HEK293 (cell line): ENCODE data around the gene ZNF334.

Source experiments
- CTCF ChIA-PET: fragments of 350-600 bp; formaldehyde crosslinking; extraction: SDS; loops from one replicate; lab custom pipeline; 2021; ENCODE audit warnings: antibody characterized with exemption; lab: Yijun Ruan, JAX
- POLR2A ChIA-PET: fragments of 300-600 bp; formaldehyde crosslinking; extraction: SDS; loops from one replicate; lab custom pipeline; 2020; ENCODE audit warnings: antibody characterized with exemption, inconsistent platforms; lab: Yijun Ruan, JAX
- H3K27ac ChIP-seq: fragments of 200-500 bp; sonication (Bioruptor generic); 2 replicates; pipeline ENCODE4 v1.5.1; 2014; ENCODE audit warnings: low read depth, low read length, control low read depth, inconsistent platforms; ENCODE audit errors: extremely low read depth
- H3K36me3 ChIP-seq, 2 experiments: fragments of 200-500 bp in 1 of 2; sonication (Bioruptor generic) in 1 of 2; 1 replicate in 1 of 2; 2 replicates in 1 of 2; pipeline ENCODE4 v1.5.1; 2014 to 2017; ENCODE audit warnings: inconsistent platforms in 2 of 2, low read length in 2 of 2; ENCODE audit not compliant: control insufficient read depth in 2 of 2, insufficient read depth in 1 of 2
- H3K4me1 ChIP-seq: fragments of 200-500 bp; sonication (Bioruptor generic); 2 replicates; pipeline ENCODE4 v1.5.1; 2014; ENCODE audit warnings: mild to moderate bottlenecking, low read length, inconsistent platforms; ENCODE audit not compliant: control insufficient read depth, insufficient read depth
- H3K4me3 ChIP-seq: 2 replicates; pipeline ENCODE4 v1.5.1; 2011; ENCODE audit warnings: low read depth, mild to moderate bottlenecking, control low read depth, low read length, moderate library complexity
- H3K9me3 ChIP-seq: fragments of 200-500 bp; sonication (Bioruptor generic); 2 replicates; pipeline ENCODE4 v1.5.1; 2014; ENCODE audit warnings: low read depth, low read length, inconsistent platforms; ENCODE audit not compliant: control insufficient read depth, insufficient read depth
- BCL11B ChIP-seq: fragments of 450-650 bp; formaldehyde crosslinking; IDR thresholded peaks from 2 replicates; pipeline ENCODE4 v1.5.1; 2016; ENCODE audit warnings: low read depth, missing biosample characterization, missing genetic modification characterization
- GLI4 ChIP-seq: fragments of 450-650 bp; formaldehyde crosslinking; IDR thresholded peaks from 2 replicates; pipeline ENCODE4 v1.5.1; 2016; ENCODE audit warnings: missing biosample characterization, missing genetic modification characterization
- HOXC10 ChIP-seq: sonication (generic); formaldehyde crosslinking; IDR thresholded peaks from 2 replicates; pipeline ENCODE4 v1.8.1; 2023; ENCODE audit warnings: mild to moderate bottlenecking, missing genetic modification reagents
- INSM2 ChIP-seq: fragments of 450-650 bp; formaldehyde crosslinking; IDR thresholded peaks from 2 replicates; pipeline ENCODE4 v1.5.1; 2016; ENCODE audit warnings: missing biosample characterization, missing genetic modification characterization
- PRDM1 ChIP-seq: fragments of 450-650 bp; formaldehyde crosslinking; IDR thresholded peaks from 2 replicates; pipeline ENCODE4; 2016; ENCODE audit warnings: missing biosample characterization, missing genetic modification characterization
- SCRT2 ChIP-seq: fragments of 450-650 bp; formaldehyde crosslinking; IDR thresholded peaks from 2 replicates; pipeline ENCODE4 v1.5.1; 2016; ENCODE audit warnings: missing biosample characterization, missing genetic modification characterization
- ZBTB21 ChIP-seq: fragments of 450-650 bp; formaldehyde crosslinking; IDR thresholded peaks from 2 replicates; pipeline ENCODE4 v1.5.1; 2017; ENCODE audit warnings: missing biosample characterization, missing genetic modification characterization
- ZFHX2 ChIP-seq: fragments of 450-650 bp; formaldehyde crosslinking; conservative IDR thresholded peaks from 2 replicates; pipeline ENCODE4 v1.5.1; 2016; ENCODE audit warnings: missing biosample characterization, missing genetic modification characterization
- ZNF112 ChIP-seq: fragments of 450-650 bp; formaldehyde crosslinking; IDR thresholded peaks from 2 replicates; pipeline ENCODE4 v1.5.0; 2017; ENCODE audit warnings: missing biosample characterization, missing genetic modification characterization
- ZNF174 ChIP-seq: fragments of 450-650 bp; formaldehyde crosslinking; IDR thresholded peaks from 2 replicates; pipeline ENCODE4 v1.5.0; 2017; ENCODE audit warnings: missing biosample characterization, mild to moderate bottlenecking, missing genetic modification characterization
- ZNF202 ChIP-seq: fragments of 450-650 bp; formaldehyde crosslinking; IDR thresholded peaks from 2 replicates; pipeline ENCODE4 v1.5.1; 2016; ENCODE audit warnings: missing biosample characterization, missing genetic modification characterization, borderline replicate concordance
- ZNF211 ChIP-seq: fragments of 450-650 bp; formaldehyde crosslinking; IDR thresholded peaks from 2 replicates; pipeline ENCODE4 v1.5.1; 2016; ENCODE audit warnings: low read depth, missing biosample characterization, missing genetic modification characterization
- ZNF423 ChIP-seq: fragments of 450-650 bp; formaldehyde crosslinking; IDR thresholded peaks from 2 replicates; pipeline ENCODE4 v1.5.1; 2016; ENCODE audit warnings: missing biosample characterization, missing genetic modification characterization
- ZNF560 ChIP-seq: fragments of 450-650 bp; formaldehyde crosslinking; IDR thresholded peaks from 2 replicates; pipeline ENCODE4 v1.5.1; 2017; ENCODE audit warnings: missing biosample characterization, missing genetic modification characterization, borderline replicate concordance
- ZSCAN18 ChIP-seq: fragments of 450-650 bp; formaldehyde crosslinking; IDR thresholded peaks from 2 replicates; pipeline ENCODE4 v1.5.1; 2016; ENCODE audit warnings: missing biosample characterization, missing genetic modification characterization
- ZSCAN23 ChIP-seq: fragments of 450-650 bp; formaldehyde crosslinking; IDR thresholded peaks from 2 replicates; pipeline ENCODE4 v1.5.1; 2016; ENCODE audit warnings: missing biosample characterization, missing genetic modification characterization
- TF ChIP-seq, protein P1 (sequence below): fragments of 450-650 bp; formaldehyde crosslinking; IDR thresholded peaks from 2 replicates; pipeline ENCODE4 v1.5.1; 2016; ENCODE audit warnings: missing biosample characterization, missing genetic modification characterization, borderline replicate concordance
- TF ChIP-seq, protein P2 (sequence below): fragments of 450-650 bp; formaldehyde crosslinking; IDR thresholded peaks from 2 replicates; pipeline ENCODE4; 2016; ENCODE audit warnings: missing biosample characterization, missing genetic modification characterization

ZNF334 gene

GRCh38 chr20:46539113-46539512 is 25.8 kb upstream of the ZNF334 start:
- H3K4me3 ChIP-seq = no peak overlapping the region
- POLR2A ChIA-PET = no interaction called here

DNA sequence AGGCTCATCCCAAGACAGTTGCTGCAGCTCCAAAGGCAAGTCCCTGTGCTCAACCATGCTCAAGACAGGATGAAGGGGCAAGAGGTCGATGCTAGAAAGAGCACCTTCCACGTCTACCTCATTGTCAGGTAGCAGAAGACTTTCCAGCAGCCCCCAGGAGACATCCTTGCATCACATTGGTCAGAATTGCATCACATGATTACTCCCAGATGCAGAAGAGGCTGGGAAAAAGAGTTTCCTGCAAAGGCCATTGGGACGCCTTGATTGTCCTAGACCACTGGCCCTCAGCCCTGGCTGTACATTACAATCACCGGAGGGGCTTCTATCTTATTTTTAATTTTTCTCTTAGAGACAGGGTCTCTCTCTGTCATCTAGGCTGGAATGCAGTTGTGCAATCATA is 17.3 kb upstream of the ZNF334 start:
- Histone ChIP-seq H3K27ac (no peak overlapping the region), H3K36me3 (no peaks in the 10 kb centered on the region), H3K4me1 (no peaks in the 10 kb centered on the region), H3K9me3 (no peaks in the 10 kb centered on the region), H3K4me3 (no peak overlapping the region)
- POLR2A ChIA-PET = no interaction called here
- CTCF ChIA-PET = interaction anchor here (0.6 kb wide), 1 partner anchor 9 kb away, joined by 4 read pairs; no protein-coding TSS in a partner anchor
- TF ChIP-seq ZSCAN18 (no peak), ZNF560 (no peak)

More at GRCh38 chr20:46539113-46539512, 25.8 kb upstream of the ZNF334 start:
- CTCF ChIA-PET = interaction anchor here (0.6 to 1.6 kb wide), 5 partner anchors 10 to 845 kb away, joined by 3 to 4 read pairs (median 3); partner anchors contain the start of gene OCSTAMP
- no peaks in the 10 kb centered on the region for H3K4me1 ChIP-seq
- no peak overlapping the region for H3K27ac ChIP-seq
- no peaks in the 10 kb centered on the region for H3K36me3 ChIP-seq
- no peaks in the 10 kb centered on the region for H3K9me3 ChIP-seq
- TF ChIP-seq ZNF423 (tag by site-specific recombination) (no peak), ZNF211 (no peak), HOXC10 (CRISPR knock-in tag) (no peak), ZSCAN23 (no peak), SCRT2 (tag by site-specific recombination) (no peak), ZNF112 (tag by site-specific recombination) (no peak), INSM2 (tag by site-specific recombination) (no peak), ZBTB21 (no peak), PRDM1 (tag by site-specific recombination) (no peak), ZFHX2 (tag by site-specific recombination) (no peak), GLI4 (no peak), BCL11B (tag by site-specific recombination) (no peak), ZNF174 (tag by site-specific recombination) (no peak), ZNF202 (tag by site-specific recombination) (no peak)
- TF ChIP-seq, protein P1, sequence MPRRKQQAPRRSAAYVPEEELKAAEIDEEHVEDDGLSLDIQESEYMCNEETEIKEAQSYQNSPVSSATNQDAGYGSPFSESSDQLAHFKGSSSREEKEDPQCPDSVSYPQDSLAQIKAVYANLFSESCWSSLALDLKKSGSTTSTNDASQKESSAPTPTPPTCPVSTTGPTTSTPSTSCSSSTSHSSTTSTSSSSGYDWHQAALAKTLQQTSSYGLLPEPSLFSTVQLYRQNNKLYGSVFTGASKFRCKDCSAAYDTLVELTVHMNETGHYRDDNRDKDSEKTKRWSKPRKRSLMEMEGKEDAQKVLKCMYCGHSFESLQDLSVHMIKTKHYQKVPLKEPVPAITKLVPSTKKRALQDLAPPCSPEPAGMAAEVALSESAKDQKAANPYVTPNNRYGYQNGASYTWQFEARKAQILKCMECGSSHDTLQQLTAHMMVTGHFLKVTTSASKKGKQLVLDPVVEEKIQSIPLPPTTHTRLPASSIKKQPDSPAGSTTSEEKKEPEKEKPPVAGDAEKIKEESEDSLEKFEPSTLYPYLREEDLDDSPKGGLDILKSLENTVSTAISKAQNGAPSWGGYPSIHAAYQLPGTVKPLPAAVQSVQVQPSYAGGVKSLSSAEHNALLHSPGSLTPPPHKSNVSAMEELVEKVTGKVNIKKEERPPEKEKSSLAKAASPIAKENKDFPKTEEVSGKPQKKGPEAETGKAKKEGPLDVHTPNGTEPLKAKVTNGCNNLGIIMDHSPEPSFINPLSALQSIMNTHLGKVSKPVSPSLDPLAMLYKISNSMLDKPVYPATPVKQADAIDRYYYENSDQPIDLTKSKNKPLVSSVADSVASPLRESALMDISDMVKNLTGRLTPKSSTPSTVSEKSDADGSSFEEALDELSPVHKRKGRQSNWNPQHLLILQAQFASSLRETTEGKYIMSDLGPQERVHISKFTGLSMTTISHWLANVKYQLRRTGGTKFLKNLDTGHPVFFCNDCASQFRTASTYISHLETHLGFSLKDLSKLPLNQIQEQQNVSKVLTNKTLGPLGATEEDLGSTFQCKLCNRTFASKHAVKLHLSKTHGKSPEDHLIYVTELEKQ (tag by site-specific recombination) = no peak
- TF ChIP-seq, protein P2, sequence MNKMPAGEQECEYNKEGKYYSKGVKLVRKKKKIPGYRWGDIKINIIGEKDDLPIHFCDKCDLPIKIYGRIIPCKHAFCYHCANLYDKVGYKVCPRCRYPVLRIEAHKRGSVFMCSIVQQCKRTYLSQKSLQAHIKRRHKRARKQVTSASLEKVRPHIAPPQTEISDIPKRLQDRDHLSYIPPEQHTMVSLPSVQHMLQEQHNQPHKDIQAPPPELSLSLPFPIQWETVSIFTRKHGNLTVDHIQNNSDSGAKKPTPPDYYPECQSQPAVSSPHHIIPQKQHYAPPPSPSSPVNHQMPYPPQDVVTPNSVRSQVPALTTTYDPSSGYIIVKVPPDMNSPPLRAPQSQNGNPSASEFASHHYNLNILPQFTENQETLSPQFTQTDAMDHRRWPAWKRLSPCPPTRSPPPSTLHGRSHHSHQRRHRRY (tag by site-specific recombination) = no peak
